SK-N-MC (cell line): Measurements from ENCODE around the gene KRTAP10-4.
"Not testable (repeated sequence)": the region's sequence is repeated elsewhere in the genome, so short reads cannot be mapped to it uniquely, and the experiment has no call there.

Experiments
- DNase-seq: peaks from one replicate; pipeline ENCODE4 v3.0.0-alpha.2; 2011; ENCODE audit warnings: low read depth, low spot score
- H3K27ac ChIP-seq: fragments of 200-600 bp; sonication (generic); 2 replicates; pipeline ENCODE4 v1.5.1; 2016; ENCODE audit warnings: mixed run types
- H3K36me3 ChIP-seq: fragments of 200-600 bp; sonication (generic); 2 replicates; pipeline ENCODE4 v1.6.1; 2017; ENCODE audit warnings: antibody characterized with exemption, low read length, mixed read lengths; ENCODE audit not compliant: insufficient read depth
- H3K4me3 ChIP-seq: fragments of 200-600 bp; sonication (generic); 2 replicates; pipeline ENCODE4 v1.5.1; 2016
- H3K9ac ChIP-seq: fragments of 200-600 bp; sonication (generic); 2 replicates; pipeline ENCODE4 v1.8.0; 2017; ENCODE audit warnings: mixed run types, mixed read lengths; ENCODE audit not compliant: insufficient read length
- H3K9me3 ChIP-seq: fragments of 200-600 bp; sonication (generic); 2 replicates; pipeline ENCODE4 v1.6.1; 2017; ENCODE audit warnings: low read depth, mild to moderate bottlenecking, antibody characterized with exemption, low read length, moderate library complexity, mixed read lengths
- EZH2 ChIP-seq: fragments of 200-600 bp; sonication (generic); IDR thresholded peaks from one replicate; pipeline ENCODE4 v1.6.1; 2017; ENCODE audit warnings: antibody characterized with exemption
- FOXP2 ChIP-seq: optimal IDR thresholded peaks from 2 replicates; pipeline ENCODE3; 2011; ENCODE audit warnings: mild to moderate bottlenecking, moderate library complexity; ENCODE audit not compliant: insufficient read depth; ENCODE audit errors: extremely low read length, control extremely low read depth
- POLR2AphosphoS5 ChIP-seq: IDR thresholded peaks from 2 replicates; pipeline ENCODE4 v1.6.1; 2012; ENCODE audit warnings: mild to moderate bottlenecking, low read depth, low read length, borderline replicate concordance

KRTAP10-4 gene, protein sequence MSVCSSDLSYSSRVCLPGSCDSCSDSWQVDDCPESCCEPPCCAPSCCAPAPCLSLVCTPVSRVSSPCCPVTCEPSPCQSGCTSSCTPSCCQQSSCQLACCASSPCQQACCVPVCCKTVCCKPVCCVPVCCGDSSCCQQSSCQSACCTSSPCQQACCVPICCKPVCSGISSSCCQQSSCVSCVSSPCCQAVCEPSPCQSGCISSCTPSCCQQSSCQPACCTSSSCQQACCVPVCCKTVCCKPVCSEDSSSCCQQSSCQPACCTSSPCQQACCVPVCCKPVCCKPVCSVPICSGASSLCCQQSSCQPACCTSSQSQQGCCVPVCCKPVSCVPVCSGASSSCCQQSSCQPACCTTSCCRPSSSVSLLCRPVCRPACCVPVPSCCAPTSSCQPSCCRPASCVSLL

DNA sequence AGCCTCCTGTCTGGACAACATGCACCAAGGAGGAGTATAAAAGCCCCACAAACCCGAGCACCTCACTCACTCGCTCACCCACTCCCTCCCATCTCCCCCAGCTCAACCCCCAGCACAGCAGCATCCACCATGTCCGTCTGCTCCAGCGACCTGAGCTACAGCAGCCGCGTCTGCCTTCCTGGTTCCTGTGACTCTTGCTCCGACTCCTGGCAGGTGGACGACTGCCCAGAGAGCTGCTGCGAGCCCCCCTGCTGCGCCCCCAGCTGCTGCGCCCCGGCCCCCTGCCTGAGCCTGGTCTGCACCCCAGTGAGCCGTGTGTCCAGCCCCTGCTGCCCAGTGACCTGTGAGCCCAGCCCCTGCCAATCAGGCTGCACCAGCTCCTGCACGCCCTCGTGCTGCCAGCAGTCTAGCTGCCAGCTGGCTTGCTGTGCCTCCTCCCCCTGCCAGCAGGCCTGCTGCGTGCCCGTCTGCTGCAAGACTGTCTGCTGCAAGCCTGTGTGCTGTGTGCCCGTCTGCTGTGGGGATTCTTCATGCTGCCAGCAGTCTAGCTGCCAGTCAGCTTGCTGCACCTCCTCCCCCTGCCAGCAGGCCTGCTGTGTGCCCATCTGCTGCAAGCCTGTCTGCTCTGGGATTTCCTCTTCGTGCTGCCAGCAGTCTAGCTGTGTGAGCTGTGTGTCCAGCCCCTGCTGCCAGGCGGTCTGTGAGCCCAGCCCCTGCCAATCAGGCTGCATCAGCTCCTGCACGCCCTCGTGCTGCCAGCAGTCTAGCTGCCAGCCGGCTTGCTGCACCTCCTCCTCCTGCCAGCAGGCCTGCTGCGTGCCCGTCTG, at the start of gene KRTAP10-4:
KRTAP10-4 (plus strand) TSS at position 100 of the 827 bp plus-strand sequence; CDS start at position 130, 30 bp downstream.
- not testable (repeated sequence) for H3K4me3 ChIP-seq, H3K9me3 ChIP-seq, DNase-seq, H3K36me3 ChIP-seq, H3K9ac ChIP-seq, H3K27ac ChIP-seq

GRCh38 chr21:44524414-44525371, 48.8 kb upstream of the KRTAP10-4 start:
- H3K27ac ChIP-seq: no peak overlapping the region
- no peak overlapping the region for H3K4me3 ChIP-seq
- no peaks in the 10 kb centered on the region for H3K9me3 ChIP-seq
- no peak for DNase-seq
- TF ChIP-seq EZH2: no peak
- no peak for TF ChIP-seq FOXP2
- TF ChIP-seq POLR2AphosphoS5: no peak
- H3K9ac ChIP-seq: no peak overlapping the region
- peaks cover 51% of the 10 kb centered on the region for H3K36me3 ChIP-seq

DNA sequence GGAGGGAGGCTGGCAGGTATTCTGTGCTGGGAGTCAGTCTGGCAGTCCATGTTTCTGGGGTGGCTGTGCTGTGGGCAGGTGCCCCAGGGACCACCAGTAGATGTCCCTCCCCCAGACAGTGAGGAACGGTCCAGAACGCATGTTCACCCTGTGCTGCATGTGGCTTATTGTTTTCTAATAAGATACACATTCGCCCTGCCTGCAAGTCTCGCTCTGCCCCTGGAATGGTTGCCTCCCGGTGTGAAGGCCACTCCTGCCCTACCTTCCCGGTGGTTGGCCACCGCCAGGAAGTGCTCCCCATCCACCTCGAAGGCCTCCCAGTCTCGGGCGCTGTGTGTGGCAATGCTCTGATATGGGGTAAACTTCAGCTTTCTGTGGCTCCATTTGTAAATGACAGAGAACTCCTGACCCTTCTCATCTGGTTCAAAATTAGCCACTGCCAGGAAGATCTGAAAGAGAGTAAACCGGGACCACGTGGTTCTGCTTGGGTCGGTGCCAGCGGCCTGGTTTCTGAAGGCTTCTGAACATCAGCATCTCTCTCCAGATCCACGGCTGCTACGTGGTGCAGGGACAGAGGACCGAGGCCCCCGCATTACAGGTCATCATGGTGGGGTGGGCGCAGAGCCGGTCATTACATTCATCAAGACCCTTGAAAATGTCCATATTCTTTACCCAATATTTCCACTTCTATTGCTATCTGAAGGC, 48.0 kb upstream of the KRTAP10-4 start:
- no peak overlapping the region for H3K9ac ChIP-seq
- no peak overlapping the region for H3K27ac ChIP-seq
- TF ChIP-seq EZH2: no peak
- TF ChIP-seq POLR2AphosphoS5: no peak
- TF ChIP-seq FOXP2: no peak
- no peak overlapping the region for H3K4me3 ChIP-seq
- no peak for DNase-seq
- H3K36me3 ChIP-seq: peaks cover 51% of the 10 kb centered on the region
- H3K9me3 ChIP-seq: no peaks in the 10 kb centered on the region

DNA sequence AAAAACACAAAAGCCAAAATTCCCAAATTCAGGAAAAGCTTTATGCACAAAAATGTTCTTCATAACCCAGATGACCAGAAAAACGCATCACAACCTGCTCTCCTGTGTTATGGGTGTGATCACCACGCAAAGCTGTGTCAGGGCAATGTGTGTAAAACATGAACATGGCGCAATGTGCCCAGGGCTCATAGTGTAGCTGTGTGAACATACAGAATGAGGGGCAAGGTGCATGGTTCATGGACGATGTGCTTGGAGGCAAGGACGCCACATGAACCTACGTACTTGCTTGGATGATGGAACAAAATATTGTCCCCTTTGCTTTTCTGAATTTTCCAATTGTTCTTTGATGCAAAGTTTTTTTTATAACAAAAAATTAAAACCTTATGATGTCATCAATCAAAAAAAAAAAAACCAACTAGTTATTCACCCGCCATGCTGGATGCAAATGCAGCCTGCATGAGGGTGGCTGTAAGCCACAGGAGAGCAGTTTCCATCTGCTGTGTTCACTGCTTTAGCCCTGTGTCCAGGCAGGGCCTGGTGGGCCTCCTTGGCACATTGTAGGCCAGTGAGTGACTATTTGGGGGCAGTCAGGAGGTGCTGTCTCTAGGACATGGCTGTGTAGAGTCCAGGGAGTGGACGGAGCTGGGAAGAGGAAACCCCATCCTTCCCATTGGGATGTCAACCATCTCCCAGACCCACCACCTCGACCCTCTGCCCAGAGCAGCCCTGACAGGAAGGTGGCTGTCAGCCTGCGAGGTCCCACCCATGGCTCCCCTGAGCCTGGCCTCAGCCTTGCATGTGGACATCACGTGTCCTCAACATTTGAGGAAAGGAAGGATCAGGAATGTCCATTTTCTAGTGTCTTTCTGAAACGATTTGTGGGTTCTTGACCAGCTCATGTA, 47.2 kb upstream of the KRTAP10-4 start:
- TF ChIP-seq FOXP2 (no peak), EZH2 (no peak), POLR2AphosphoS5 (no peak)
- Histone ChIP-seq H3K36me3 (peaks cover 51% of the 10 kb centered on the region), H3K9me3 (no peaks in the 10 kb centered on the region), H3K4me3 (no peak overlapping the region), H3K9ac (no peak overlapping the region), H3K27ac (no peak overlapping the region)
- DNase-seq: no peak

- no peak for TF ChIP-seq POLR2AphosphoS5
- TF ChIP-seq EZH2: no peak
- TF ChIP-seq FOXP2: no peak
- Histone ChIP-seq H3K27ac (no peak overlapping the region), H3K9me3 (no peaks in the 10 kb centered on the region), H3K9ac (no peak overlapping the region), H3K4me3 (no peak overlapping the region), H3K36me3 (peaks cover 53% of the 10 kb centered on the region)
- DNase-seq: no peak
Measured at GRCh38 chr21:44527156-44527982, 46.2 kb upstream of the KRTAP10-4 start.

GRCh38 chr21:44527983-44528633, 45.4 kb upstream of the KRTAP10-4 start:
- H3K36me3 ChIP-seq: peaks cover 53% of the 10 kb centered on the region
- TF ChIP-seq FOXP2: no peak
- no peak for TF ChIP-seq POLR2AphosphoS5
- TF ChIP-seq EZH2: no peak
- no peaks in the 10 kb centered on the region for H3K9me3 ChIP-seq
- H3K4me3 ChIP-seq: no peak overlapping the region
- no peak overlapping the region for H3K9ac ChIP-seq
- no peak for DNase-seq
- H3K27ac ChIP-seq: no peak overlapping the region
